HG03354 (cell line): ENCODE measurements around the gene GSDMA.

ENCODE experiments used
- ATAC-seq: cut with Tn5 transposase; IDR thresholded peaks from one replicate; pipeline ENCODE4 v1.9.1; 2021; ENCODE audit warnings: mild to moderate bottlenecking; ENCODE audit not compliant: unreplicated experiment, poor library complexity, severe bottlenecking

GSDMA gene

GRCh38 chr17:39962642-39963220, at the start of gene GSDMA:
GSDMA (plus strand) TSS chr17:39963004; CDS start chr17:39965688, 2,684 bp downstream.
- ATAC-seq, result no peak

- no peak for ATAC-seq
Measured at GRCh38 chr17:39913989-39914388, 48.8 kb upstream of the GSDMA start.

- ATAC-seq, result no peak
Measured at GRCh38 chr17:39915559-39915958, 47.2 kb upstream of the GSDMA start.

GRCh38 chr17:39916918-39917317, 45.9 kb upstream of the GSDMA start:
- no peak for ATAC-seq

GRCh38 chr17:39919087-39919683, 43.6 kb upstream of the GSDMA start:
- no peak for ATAC-seq

- ATAC-seq, result no peak
Measured at GRCh38 chr17:39920218-39921210, 42.3 kb upstream of the GSDMA start.

- no peak for ATAC-seq
Measured at GRCh38 chr17:39921323-39921722, 41.5 kb upstream of the GSDMA start.

GRCh38 chr17:39922006-39922405, 40.8 kb upstream of the GSDMA start:
- no peak for ATAC-seq

- no peak for ATAC-seq
Measured at GRCh38 chr17:39923230-39923629, 39.6 kb upstream of the GSDMA start.

GRCh38 chr17:39923836-39924690, 38.7 kb upstream of the GSDMA start:
- ATAC-seq, result no peak

GRCh38 chr17:39924691-39925055, 38.1 kb upstream of the GSDMA start:
- no peak for ATAC-seq

GRCh38 chr17:39925282-39926134, 37.3 kb upstream of the GSDMA start:
- no peak for ATAC-seq

GRCh38 chr17:39926135-39926587, 36.6 kb upstream of the GSDMA start:
- no peak for ATAC-seq

- peak; percentile 31 for ATAC-seq
Measured at GRCh38 chr17:39926588-39927100, 36.2 kb upstream of the GSDMA start.

- peak; percentile 82 for ATAC-seq
Measured at GRCh38 chr17:39927101-39927928, 35.5 kb upstream of the GSDMA start, which contains the start of the genes LRRC3C and ORMDL3. LRRC3C (plus strand) TSS chr17:39927732; CDS start chr17:39941524, 13,792 bp downstream. ORMDL3 (minus strand) TSS chr17:39927601; CDS start chr17:39924203, 3,398 bp downstream.

- peak; percentile 4 for ATAC-seq
Measured at GRCh38 chr17:39927929-39928857, 34.6 kb upstream of the GSDMA start.
